DMS53 (cell line): ENCODE measurements around the gene ARPC1A.

ENCODE experiments used
- DNase-seq: peaks from one replicate; lab custom pipeline; 2025; lab: John Stamatoyannopoulos, UW

ARPC1A gene

DNA sequence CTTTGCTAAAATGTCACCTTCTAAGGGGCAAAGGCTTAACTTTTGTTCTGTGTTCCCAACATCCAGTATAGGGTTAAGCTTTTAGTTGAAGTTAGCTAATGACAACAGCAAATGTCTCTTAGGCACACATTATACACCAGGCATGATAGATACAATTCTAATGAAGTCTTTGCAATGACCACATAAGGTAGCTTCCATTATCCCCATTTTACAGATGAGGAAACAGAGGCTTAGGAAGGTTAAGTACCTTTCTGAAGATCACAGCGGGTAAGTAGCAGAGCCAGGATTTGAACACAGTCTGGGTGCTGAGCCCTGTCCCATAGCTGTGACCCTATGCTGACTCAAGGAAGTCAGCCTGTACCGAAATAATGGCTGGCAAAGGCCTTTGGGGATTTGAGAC lies 84.9 kb downstream of the ARPC1A start:
- DNase-seq = no peak

- DNase-seq = peak; percentile 87
Measured at GRCh38 chr7:99415513-99416127, 89.9 kb downstream of the ARPC1A start.
